Endothelial cell of umbilical vein (primary cell): ENCODE results near the gene ZNF407.

Experiments used
- EZH2 ChIP-seq: IDR thresholded peaks from 2 replicates; pipeline ENCODE4 v1.6.1; 2012; ENCODE audit warnings: borderline replicate concordance, low read depth, mild to moderate bottlenecking, moderate library complexity, low read length, inconsistent platforms; ENCODE audit not compliant: severe bottlenecking
- JUN ChIP-seq: IDR thresholded peaks from 2 replicates; pipeline ENCODE4 v1.6.1; 2011; ENCODE audit warnings: borderline replicate concordance, low read depth; ENCODE audit not compliant: insufficient read length, insufficient read depth
- MAX ChIP-seq: IDR thresholded peaks from 2 replicates; pipeline ENCODE4 v1.6.1; 2011; ENCODE audit not compliant: insufficient read depth, insufficient read length
- MYC ChIP-seq: IDR thresholded peaks from one replicate; pipeline ENCODE4 v1.6.1; 2011; ENCODE audit warnings: mild to moderate bottlenecking, low read depth, low read length
- POLR2A ChIP-seq: IDR thresholded peaks from 2 replicates; pipeline ENCODE4 v1.6.1; 2012; ENCODE audit warnings: low read depth, mild to moderate bottlenecking, control low read depth, low read length
- POLR2AphosphoS5 ChIP-seq: IDR thresholded peaks from 2 replicates; pipeline ENCODE4 v1.6.1; 2012; ENCODE audit warnings: low read depth, mild to moderate bottlenecking, control low read depth, low read length, moderate library complexity; ENCODE audit not compliant: insufficient read depth
- TF ChIP-seq, protein P1 (sequence below), 2 donors: IDR thresholded peaks; 1 replicate in 1 of 2; 2 replicates in 1 of 2; pipeline ENCODE4 v1.5.1; 2011; ENCODE audit warnings: low read length in 2 of 2, mild to moderate bottlenecking in 2 of 2, moderate library complexity in 2 of 2, control low read depth in 1 of 2, inconsistent platforms in 1 of 2, low read depth in 1 of 2; ENCODE audit not compliant: insufficient read depth in 1 of 2; ENCODE audit errors: extremely low read depth in 1 of 2

DNA sequence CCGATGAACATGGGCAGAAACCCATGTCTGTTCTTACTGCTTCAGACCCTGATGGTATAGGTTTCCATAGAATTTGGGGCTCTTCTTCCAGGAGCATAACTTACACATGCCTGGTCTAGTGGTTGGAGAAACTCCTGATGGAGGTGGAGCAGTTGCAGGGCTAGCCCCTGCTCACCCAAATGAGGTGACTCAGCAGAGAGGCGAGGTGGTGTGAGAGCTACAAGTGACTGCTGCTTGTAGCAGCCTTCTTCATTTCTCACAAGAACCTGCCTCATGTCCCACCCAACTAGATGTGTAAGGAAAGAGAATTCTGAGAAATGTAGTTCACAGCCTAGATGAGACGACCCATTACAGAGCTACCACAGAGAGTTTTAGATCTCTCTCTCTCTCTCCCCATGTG is 105.3 kb downstream of the ZNF407 start:
- no peak for TF ChIP-seq POLR2A
- TF ChIP-seq, protein P1, sequence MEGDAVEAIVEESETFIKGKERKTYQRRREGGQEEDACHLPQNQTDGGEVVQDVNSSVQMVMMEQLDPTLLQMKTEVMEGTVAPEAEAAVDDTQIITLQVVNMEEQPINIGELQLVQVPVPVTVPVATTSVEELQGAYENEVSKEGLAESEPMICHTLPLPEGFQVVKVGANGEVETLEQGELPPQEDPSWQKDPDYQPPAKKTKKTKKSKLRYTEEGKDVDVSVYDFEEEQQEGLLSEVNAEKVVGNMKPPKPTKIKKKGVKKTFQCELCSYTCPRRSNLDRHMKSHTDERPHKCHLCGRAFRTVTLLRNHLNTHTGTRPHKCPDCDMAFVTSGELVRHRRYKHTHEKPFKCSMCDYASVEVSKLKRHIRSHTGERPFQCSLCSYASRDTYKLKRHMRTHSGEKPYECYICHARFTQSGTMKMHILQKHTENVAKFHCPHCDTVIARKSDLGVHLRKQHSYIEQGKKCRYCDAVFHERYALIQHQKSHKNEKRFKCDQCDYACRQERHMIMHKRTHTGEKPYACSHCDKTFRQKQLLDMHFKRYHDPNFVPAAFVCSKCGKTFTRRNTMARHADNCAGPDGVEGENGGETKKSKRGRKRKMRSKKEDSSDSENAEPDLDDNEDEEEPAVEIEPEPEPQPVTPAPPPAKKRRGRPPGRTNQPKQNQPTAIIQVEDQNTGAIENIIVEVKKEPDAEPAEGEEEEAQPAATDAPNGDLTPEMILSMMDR (IDR thresholded peaks at IDR 0.05; ENCODE audit: extremely low read depth in 1 of 2, insufficient read depth in 1 of 2, low read depth in 1 of 2, low read length in 2 of 2): no peak
- no peak for TF ChIP-seq JUN
- TF ChIP-seq POLR2AphosphoS5: no peak
- no peak for TF ChIP-seq MAX
- TF ChIP-seq EZH2: no peak
- TF ChIP-seq MYC: no peak
